ENCODE measurements around the gene BRMS1. TPM values are rescaled to one million over a fixed set of nuclear protein-coding genes. Genes with fewer than 3 reads are reported as not detected.
"Not testable (repeated sequence)": the region's sequence is repeated elsewhere in the genome, so short reads cannot be mapped to it uniquely, and the experiment has no call there.

The BRMS1 gene
- polyA plus RNA-seq, 1 experiment: 35.2 TPM

DNA sequence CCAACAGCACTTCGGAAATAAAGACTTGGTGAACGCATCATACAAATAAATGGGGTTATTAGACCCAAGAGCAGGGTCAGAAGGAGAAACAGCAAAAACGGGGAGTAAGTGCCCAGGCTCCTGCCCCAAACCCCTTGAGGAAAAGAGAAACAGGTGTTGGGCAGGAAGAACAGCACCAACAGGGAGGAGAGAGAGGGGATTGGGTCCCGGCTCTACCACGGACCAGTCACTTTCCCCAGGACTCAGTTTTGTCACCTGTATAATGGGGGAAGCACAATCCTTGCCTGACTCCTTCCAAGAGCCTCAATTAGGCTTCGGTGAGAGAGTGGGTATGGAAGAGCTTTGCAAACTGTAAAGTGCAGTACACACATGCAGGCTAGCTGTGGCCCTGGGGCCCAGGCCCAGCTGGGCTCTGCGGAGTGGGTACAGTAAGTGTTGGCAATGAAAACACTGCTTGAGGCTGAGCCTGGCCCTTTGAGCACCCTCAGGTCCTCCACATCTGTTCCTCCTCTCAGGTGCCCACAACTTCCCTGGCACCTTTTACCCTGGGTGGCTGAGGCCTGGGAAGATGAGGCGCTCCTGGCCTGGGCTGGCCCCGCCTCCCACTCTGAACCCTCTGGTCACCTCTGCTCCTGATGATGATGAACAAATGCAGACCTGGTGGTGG is 17.7 kb upstream of the BRMS1 start:
- Histone ChIP-seq H3K27ac (ENCODE audit: low read depth, low read length) (no peak overlapping the region), H3K27me3 (ENCODE audit: control insufficient read depth, insufficient read depth, low read length) (peaks cover 2% of the 10 kb centered on the region), H3K4me3 (ENCODE audit: low read depth, low read length) (no peak overlapping the region), H3K9me3 (ENCODE audit: control insufficient read depth, insufficient read depth, low read length) (no peaks in the 10 kb centered on the region)
- ChIA-PET CTCF (interaction anchor here (1.0 to 1.5 kb wide), 4 partner anchors 18 to 59 kb away, joined by 3 to 5 read pairs (median 4); partner anchors contain the start of gene NPAS4), POLR2A (no interaction called here)
- TF ChIP-seq CTCF (IDR thresholded peaks at IDR 0.05; ENCODE audit: low read depth, low read length): no peak
- DNase-seq (ENCODE audit: low read depth, low spot score): no peak

DNA sequence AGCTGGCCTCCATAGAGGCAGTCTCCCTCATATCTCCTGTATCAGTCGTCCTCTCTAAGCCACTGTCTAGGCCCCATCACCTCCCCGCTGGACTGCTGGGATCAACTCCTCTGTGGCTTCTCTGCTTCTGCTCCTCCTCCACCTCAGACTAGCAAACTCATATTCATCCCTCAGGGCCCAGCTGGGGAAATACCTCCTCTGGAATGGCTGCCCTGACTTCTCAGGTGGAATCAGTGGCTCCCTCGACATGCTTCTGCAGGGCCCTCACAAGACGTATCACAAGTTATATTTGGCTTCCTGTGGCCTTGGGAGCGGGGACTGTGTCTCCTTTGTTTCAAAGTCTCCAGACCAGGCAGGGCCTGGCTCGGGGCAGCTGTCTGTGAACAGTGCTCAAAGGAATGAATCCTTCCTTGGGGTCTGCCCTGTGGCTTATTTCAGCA is 16.6 kb upstream of the BRMS1 start:
- POLR2A ChIA-PET: no interaction called here
- no peak overlapping the region for H3K4me3 ChIP-seq (ENCODE audit: low read depth, low read length)

GRCh38 chr11:66360406-66361073 is 15.6 kb upstream of the BRMS1 start:
- H3K27me3 ChIP-seq (ENCODE audit: control insufficient read depth, insufficient read depth, low read length): peaks cover 2% of the 10 kb centered on the region
- CTCF ChIA-PET: interaction anchor here (1.5 kb wide), 1 partner anchor 25 kb away, joined by 5 read pairs; no protein-coding TSS in a partner anchor
- POLR2A ChIA-PET: interaction anchor here (0.8 kb wide), 1 partner anchor 12 kb away, joined by 3 read pairs; no protein-coding TSS in a partner anchor
- no peak for TF ChIP-seq CTCF (IDR thresholded peaks at IDR 0.05; ENCODE audit: low read depth, low read length)
- H3K9me3 ChIP-seq (ENCODE audit: control insufficient read depth, insufficient read depth, low read length): no peaks in the 10 kb centered on the region
- no peak overlapping the region for H3K4me3 ChIP-seq (ENCODE audit: low read depth, low read length)
- no peak overlapping the region for H3K27ac ChIP-seq (ENCODE audit: low read depth, low read length)
- DNase-seq (ENCODE audit: low read depth, low spot score): no peak

More for the DNA sequence above, 16.6 kb upstream of the BRMS1 start:
- TF ChIP-seq CTCF (IDR thresholded peaks at IDR 0.05; ENCODE audit: low read depth, low read length): no peak
- Histone ChIP-seq H3K27ac (ENCODE audit: low read depth, low read length) (no peak overlapping the region), H3K9me3 (ENCODE audit: control insufficient read depth, insufficient read depth, low read length) (no peaks in the 10 kb centered on the region), H3K27me3 (ENCODE audit: control insufficient read depth, insufficient read depth, low read length) (peaks cover 2% of the 10 kb centered on the region)
- DNase-seq (ENCODE audit: low read depth, low spot score): no peak
- CTCF ChIA-PET: interaction anchor here (0.9 to 1.5 kb wide), 2 partner anchors 24 to 28 kb away, joined by 3 to 5 read pairs; no protein-coding TSS in a partner anchor

DNA sequence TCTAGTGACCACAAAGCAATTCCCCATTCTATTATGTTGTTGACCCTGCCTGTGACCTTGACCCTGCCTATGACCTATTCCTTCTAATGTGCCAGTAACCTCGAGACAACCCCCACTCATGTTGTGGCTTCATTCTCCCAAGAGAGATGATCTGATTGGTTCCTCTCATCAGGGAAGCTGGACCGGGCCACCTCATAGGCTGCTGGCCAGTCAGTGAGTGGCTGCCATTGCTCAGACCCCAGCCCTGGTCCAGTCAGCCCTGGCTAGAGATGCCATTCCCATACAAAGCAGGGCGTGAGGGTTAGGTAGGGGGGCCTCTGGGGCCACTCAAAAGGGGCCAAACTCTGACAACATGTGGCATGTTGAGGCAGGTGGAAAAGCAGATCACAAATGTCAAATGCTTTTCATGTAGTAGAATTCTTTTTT is 14.8 kb upstream of the BRMS1 start:
- ChIA-PET POLR2A (no interaction called here), CTCF (no interaction called here)

DNA sequence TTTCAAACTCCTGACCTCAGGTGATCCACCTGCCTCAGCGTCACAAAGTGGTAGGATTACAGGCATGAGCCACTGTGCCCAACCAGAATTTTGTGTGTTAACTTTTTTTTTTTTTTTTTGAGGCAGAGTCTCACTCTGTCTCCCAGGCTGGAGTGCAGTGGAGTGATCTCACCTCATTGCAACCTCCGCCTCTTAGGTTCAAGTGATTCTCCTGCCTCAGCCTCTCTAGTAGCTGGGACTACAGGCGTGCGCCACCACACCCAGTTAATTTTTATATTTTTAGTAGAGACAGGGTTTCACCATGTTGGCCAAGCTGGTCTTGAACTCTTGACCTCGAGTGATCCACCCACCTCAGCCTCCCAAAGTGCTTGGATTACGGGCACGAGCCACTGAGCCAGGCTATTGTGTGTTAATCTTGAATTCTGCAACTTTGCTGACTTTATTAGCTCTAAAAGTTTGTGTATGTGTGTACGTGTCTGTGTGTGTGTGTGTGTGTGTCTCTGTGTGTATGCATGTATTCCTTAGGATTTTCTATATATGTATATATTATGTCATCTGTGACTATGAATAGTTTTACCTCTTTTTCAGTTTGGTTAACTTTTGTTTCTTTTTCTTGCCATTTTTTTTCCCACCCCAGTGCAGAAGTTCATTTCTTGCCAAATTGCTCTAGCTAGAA is 5.8 kb upstream of the BRMS1 start:
- CTCF ChIA-PET: interaction anchor here (0.7 to 0.8 kb wide), 2 partner anchors 13 to 35 kb away, joined by 3 to 5 read pairs; no protein-coding TSS in a partner anchor
- DNase-seq (ENCODE audit: low read depth, low spot score); H3K27ac ChIP-seq (ENCODE audit: low read depth, low read length); H3K9me3 ChIP-seq (ENCODE audit: control insufficient read depth, insufficient read depth, low read length); H3K27me3 ChIP-seq (ENCODE audit: control insufficient read depth, insufficient read depth, low read length); POLR2A ChIA-PET; H3K4me3 ChIP-seq (ENCODE audit: low read depth, low read length): not testable (repeated sequence)

More for the DNA sequence above, 14.8 kb upstream of the BRMS1 start:
- no peak for TF ChIP-seq CTCF (IDR thresholded peaks at IDR 0.05; ENCODE audit: low read depth, low read length)
- Histone ChIP-seq H3K4me3 (ENCODE audit: low read depth, low read length) (no peak overlapping the region), H3K27me3 (ENCODE audit: control insufficient read depth, insufficient read depth, low read length) (no peaks in the 10 kb centered on the region), H3K27ac (ENCODE audit: low read depth, low read length) (no peak overlapping the region), H3K9me3 (ENCODE audit: control insufficient read depth, insufficient read depth, low read length) (no peaks in the 10 kb centered on the region)
- DNase-seq (ENCODE audit: low read depth, low spot score): no peak
